Measurements from ENCODE around the gene TBCB.

- no peak for TF ChIP-seq CTCF (IDR thresholded peaks at IDR 0.05 in 4 of 5, conservative IDR thresholded peaks at IDR 0.05 in 1 of 5)
- TF ChIP-seq POLR2A (IDR thresholded peaks at IDR 0.05): no peak
These were observed 35.3 kb downstream of the TBCB start for GRCh38 chr19:36150586-36150985.
